Epithelial cell of alveolus of lung (primary cell): ENCODE data around the gene COQ10A. TPM values are rescaled to one million over a fixed set of nuclear protein-coding genes. Genes with fewer than 3 reads are reported as not detected.

Experiments
- total RNA-seq: library from RNA; depleted of rRNA; stranded (reverse); fragments of >200 nt; gene quantifications from 2 replicates; pipeline ENCODE4 v1.2.1, GENCODE V29; 2015

The COQ10A gene
- total RNA-seq: 8.8 and 11.3 TPM in 2 replicates

GRCh38 chr12:56266693-56267442, at the start of gene COQ10A:
Gene COQ10A (plus strand): TSS chr12:56266942. CDS start chr12:56267119, 177 bp downstream.

GRCh38 chr12:56221757-56222530, 44.8 kb upstream of the COQ10A start, which contains the start of gene RNF41:
Gene RNF41 (minus strand): TSS chr12:56221922. CDS start chr12:56214047, 7,875 bp downstream.

GRCh38 chr12:56224102-56224701, 42.5 kb upstream of the COQ10A start, which contains the start of gene NABP2:
Gene NABP2 (plus strand): TSS chr12:56224342. CDS start chr12:56224857, 515 bp downstream.

GRCh38 chr12:56229916-56230431, 36.8 kb upstream of the COQ10A start, which contains the start of gene SLC39A5:
Gene SLC39A5 (plus strand): TSS chr12:56230051. CDS start chr12:56231275, 1,224 bp downstream.

GRCh38 chr12:56258068-56258819, 8.5 kb upstream of the COQ10A start, which contains the start of gene ANKRD52:
Gene ANKRD52 (minus strand): TSS chr12:56258384. CDS start chr12:56258269, 115 bp downstream.

GRCh38 chr12:56299853-56300643, 33.3 kb downstream of the COQ10A start, which contains the start of gene CS:
Gene CS (minus strand): TSS chr12:56300330. CDS start chr12:56300201, 129 bp downstream.

GRCh38 chr12:56315622-56316473, 49.1 kb downstream of the COQ10A start, which contains the start of gene CNPY2:
Gene CNPY2 (minus strand): TSS chr12:56315988. CDS start chr12:56315217, 771 bp downstream.

Other genes with a start within 250 kb of the COQ10A start
- gene IKZF4, start 245.9 kb upstream of the COQ10A start, total RNA-seq: 2.6 and 8.1 TPM in 2 replicates
- 1,233 and 1,614 TPM in 2 replicates for gene RPS26, start 225.0 kb upstream of the COQ10A start, total RNA-seq
- 0.64 and 1.8 TPM in 2 replicates for gene ERBB3, start 186.8 kb upstream of the COQ10A start, total RNA-seq
- gene PA2G4, start 162.4 kb upstream of the COQ10A start, total RNA-seq: 98.1 and 145 TPM in 2 replicates
- gene RPL41, start 150.3 kb upstream of the COQ10A start, total RNA-seq: 2,965 and 4,023 TPM in 2 replicates
- gene ZC3H10, start 148.7 kb upstream of the COQ10A start, total RNA-seq: 3.4 and 5.0 TPM in 2 replicates
- gene ESYT1, start 138.7 kb upstream of the COQ10A start, total RNA-seq: 81.4 and 171 TPM in 2 replicates
- gene MYL6B, start 114.4 kb upstream of the COQ10A start, total RNA-seq: 112 and 142 TPM in 2 replicates
- gene MYL6, start 108.6 kb upstream of the COQ10A start, total RNA-seq: 1,228 and 2,927 TPM in 2 replicates
- 27.5 and 43.8 TPM in 2 replicates for gene SMARCC2, start 77.5 kb upstream of the COQ10A start, total RNA-seq
- gene RNF41, start 45.0 kb upstream of the COQ10A start, total RNA-seq: 57.2 and 76.5 TPM in 2 replicates
- gene NABP2, start 42.6 kb upstream of the COQ10A start, total RNA-seq: 48.4 and 60.4 TPM in 2 replicates
- not detected in 2 replicates for gene SLC39A5, start 36.9 kb upstream of the COQ10A start, total RNA-seq
- 14.5 and 16.9 TPM in 2 replicates for gene ANKRD52, start 8.6 kb upstream of the COQ10A start, total RNA-seq
- 109 and 134 TPM in 2 replicates for gene CS, start 33.4 kb downstream of the COQ10A start, total RNA-seq
- gene CNPY2, start 49.0 kb downstream of the COQ10A start, total RNA-seq: 95.7 and 112 TPM in 2 replicates
- 9.1 and 38.4 TPM in 2 replicates for gene PAN2, start 67.1 kb downstream of the COQ10A start, total RNA-seq
- 0.13 and 0.56 TPM in 2 replicates for gene IL23A, start 71.9 kb downstream of the COQ10A start, total RNA-seq
- gene STAT2, start 93.2 kb downstream of the COQ10A start, total RNA-seq: 90.0 and 173 TPM in 2 replicates
- not detected in 2 replicates for gene APOF, start 95.9 kb downstream of the COQ10A start, total RNA-seq
- 7.9 and 14.1 TPM in 2 replicates for gene TIMELESS, start 182.5 kb downstream of the COQ10A start, total RNA-seq
- gene MIP, start 187.7 kb downstream of the COQ10A start, total RNA-seq: not detected in 2 replicates
- gene SPRYD4, start 201.6 kb downstream of the COQ10A start, total RNA-seq: 1.0 and 1.2 TPM in 2 replicates
- gene GLS2, start 221.2 kb downstream of the COQ10A start, total RNA-seq: 0.13 TPM in 1 of 2 replicates, not detected in the other